ENCODE data around the gene GNAI1.

GRCh38 chr7:80181411-80181810 lies 46.8 kb downstream of the GNAI1 start:
- TF ChIP-seq YY1 (IDR thresholded peaks at IDR 0.05; ENCODE audit: insufficient read depth, insufficient replicate concordance, low read depth, low read length) = no peak
- TF ChIP-seq CBX5 (CRISPR knock-in tag; IDR thresholded peaks at IDR 0.05; ENCODE audit: borderline replicate concordance) = no peak
- TF ChIP-seq PBX3 (CRISPR knock-in tag; IDR thresholded peaks at IDR 0.05; ENCODE audit: borderline replicate concordance) = no peak
